ENCODE results near the gene SLC6A7. TPM values are rescaled to one million over a fixed set of nuclear protein-coding genes. Genes with fewer than 3 reads are reported as not detected.

The SLC6A7 gene
- polyA plus RNA-seq, 1 experiment = not detected

DNA sequence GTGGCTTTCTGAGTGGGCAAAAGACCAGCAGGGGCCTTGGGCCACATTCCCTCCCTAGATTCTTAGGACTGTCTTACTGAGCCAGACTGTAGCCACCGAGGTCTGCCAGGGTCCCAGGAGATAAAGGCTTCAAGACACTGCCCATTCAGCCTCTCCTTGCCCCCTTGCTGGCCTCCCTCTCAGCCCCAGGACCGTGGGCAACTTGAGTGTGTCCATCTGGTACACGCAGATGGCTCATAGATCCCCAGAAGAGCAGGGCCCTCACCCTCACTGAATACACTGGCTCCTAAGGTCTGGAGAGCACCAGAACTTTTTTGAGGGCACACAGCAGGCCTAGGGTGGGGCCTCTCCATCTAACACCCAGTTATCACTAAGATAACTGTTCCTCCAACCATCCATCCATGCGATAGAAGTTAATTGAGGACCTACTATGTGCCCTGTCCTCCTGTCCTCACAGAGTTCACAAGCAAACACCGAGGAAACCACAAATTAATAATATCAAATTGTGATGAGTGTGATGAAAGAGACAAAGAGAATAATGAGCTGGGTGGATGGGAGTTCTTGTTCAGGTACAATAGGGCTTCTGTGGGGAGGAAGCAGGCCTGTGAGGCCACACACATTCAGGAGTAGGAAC lies 29.3 kb upstream of the SLC6A7 start:
- no peaks in the 10 kb centered on the region for H3K9me3 ChIP-seq (ENCODE audit: control insufficient read depth, insufficient read depth, low read length)
- no peaks in the 10 kb centered on the region for H3K27me3 ChIP-seq (ENCODE audit: control insufficient read depth, insufficient read depth, low read length)
- no peak for DNase-seq (ENCODE audit: low read depth, low spot score)
- CTCF ChIA-PET = no interaction called here
- no peak overlapping the region for H3K4me3 ChIP-seq (ENCODE audit: low read depth, low read length)
- POLR2A ChIA-PET = no interaction called here
- TF ChIP-seq, protein P1, sequence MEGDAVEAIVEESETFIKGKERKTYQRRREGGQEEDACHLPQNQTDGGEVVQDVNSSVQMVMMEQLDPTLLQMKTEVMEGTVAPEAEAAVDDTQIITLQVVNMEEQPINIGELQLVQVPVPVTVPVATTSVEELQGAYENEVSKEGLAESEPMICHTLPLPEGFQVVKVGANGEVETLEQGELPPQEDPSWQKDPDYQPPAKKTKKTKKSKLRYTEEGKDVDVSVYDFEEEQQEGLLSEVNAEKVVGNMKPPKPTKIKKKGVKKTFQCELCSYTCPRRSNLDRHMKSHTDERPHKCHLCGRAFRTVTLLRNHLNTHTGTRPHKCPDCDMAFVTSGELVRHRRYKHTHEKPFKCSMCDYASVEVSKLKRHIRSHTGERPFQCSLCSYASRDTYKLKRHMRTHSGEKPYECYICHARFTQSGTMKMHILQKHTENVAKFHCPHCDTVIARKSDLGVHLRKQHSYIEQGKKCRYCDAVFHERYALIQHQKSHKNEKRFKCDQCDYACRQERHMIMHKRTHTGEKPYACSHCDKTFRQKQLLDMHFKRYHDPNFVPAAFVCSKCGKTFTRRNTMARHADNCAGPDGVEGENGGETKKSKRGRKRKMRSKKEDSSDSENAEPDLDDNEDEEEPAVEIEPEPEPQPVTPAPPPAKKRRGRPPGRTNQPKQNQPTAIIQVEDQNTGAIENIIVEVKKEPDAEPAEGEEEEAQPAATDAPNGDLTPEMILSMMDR (IDR thresholded peaks at IDR 0.05; ENCODE audit: low read depth, low read length) = no peak
- peak overlapping the region; percentile 77 for H3K27ac ChIP-seq (ENCODE audit: low read depth, low read length)

DNA sequence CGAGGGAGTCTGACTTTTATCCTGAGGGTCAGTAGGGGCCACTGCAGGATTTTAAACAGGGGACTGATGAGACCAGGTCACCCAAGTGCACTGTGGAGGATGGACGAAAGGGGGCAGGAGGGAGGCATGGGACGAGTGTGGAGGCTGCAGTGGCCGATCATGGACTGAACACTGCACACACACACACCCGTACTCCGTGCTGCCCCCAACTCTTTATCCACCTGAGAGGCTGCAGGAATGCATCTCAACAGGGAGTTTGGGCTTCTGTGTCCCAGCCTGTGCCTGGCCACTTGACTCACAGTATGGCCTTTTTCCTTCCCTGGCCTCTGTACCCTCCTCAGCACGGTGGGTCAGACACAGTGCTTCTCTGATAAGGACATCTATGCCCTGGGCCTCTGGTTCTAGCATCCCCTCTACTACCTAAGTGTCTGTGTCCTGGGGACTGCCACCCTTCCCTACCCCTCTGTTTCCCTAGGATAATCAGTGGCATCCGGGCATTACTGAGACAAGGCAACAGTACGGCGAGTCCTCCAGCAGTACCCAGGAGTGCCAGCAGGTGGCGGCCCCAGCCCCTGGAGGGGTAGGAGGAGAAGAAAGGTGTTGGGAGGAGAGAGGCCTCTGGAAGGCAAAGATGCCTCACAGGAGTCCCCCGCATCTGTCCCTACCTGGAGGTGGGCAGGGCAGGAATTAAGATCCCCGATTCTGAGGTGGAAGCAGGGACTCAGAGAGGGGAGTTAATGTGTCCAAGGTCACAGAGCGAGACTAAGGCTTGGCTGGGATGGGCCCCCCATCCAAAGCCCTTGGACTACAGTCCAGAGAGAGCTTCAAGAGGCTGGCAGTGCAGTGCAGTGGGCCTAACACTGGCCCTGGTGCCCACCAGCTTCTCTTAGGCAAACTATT lies 28.4 kb upstream of the SLC6A7 start:
- TF ChIP-seq, protein P1 (IDR thresholded peaks at IDR 0.05; ENCODE audit: low read depth, low read length) = peak; percentile 99
- no peak overlapping the region for H3K27ac ChIP-seq (ENCODE audit: low read depth, low read length)
- POLR2A ChIA-PET = no interaction called here

DNA sequence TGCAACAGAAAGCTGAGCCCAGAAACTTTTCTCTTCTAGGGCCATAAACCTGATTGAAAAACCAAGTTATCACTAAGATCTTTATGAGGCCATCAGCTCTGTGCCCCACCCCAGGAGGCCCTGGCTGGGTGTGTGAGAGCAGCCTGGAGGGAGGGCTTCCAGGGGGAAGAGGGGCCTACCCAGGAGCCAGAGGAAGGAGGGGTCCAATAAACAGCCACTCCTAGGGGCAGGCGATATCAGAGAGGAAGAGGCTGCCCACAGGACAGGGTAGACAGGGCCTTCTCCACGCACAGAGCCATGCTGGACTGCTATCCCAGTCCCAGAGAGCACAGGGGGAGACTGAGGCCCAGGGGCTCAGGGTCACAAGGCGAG lies 27.7 kb upstream of the SLC6A7 start:
- ChIA-PET POLR2A (no interaction called here), CTCF (interaction anchor here (0.8 to 2.5 kb wide), 13 partner anchors 9 to 215 kb away, joined by 3 to 17 read pairs (median 5); no protein-coding TSS in a partner anchor)
- no peak for DNase-seq (ENCODE audit: low read depth, low spot score)
- no peaks in the 10 kb centered on the region for H3K27me3 ChIP-seq (ENCODE audit: control insufficient read depth, insufficient read depth, low read length)
- no peak overlapping the region for H3K4me3 ChIP-seq (ENCODE audit: low read depth, low read length)
- no peak overlapping the region for H3K27ac ChIP-seq (ENCODE audit: low read depth, low read length)
- TF ChIP-seq, protein P1 (IDR thresholded peaks at IDR 0.05; ENCODE audit: low read depth, low read length) = no peak
- H3K9me3 ChIP-seq (ENCODE audit: control insufficient read depth, insufficient read depth, low read length) = no peaks in the 10 kb centered on the region

More for the DNA sequence above, 28.4 kb upstream of the SLC6A7 start:
- H3K27me3 ChIP-seq (ENCODE audit: control insufficient read depth, insufficient read depth, low read length) = no peaks in the 10 kb centered on the region
- no peak overlapping the region for H3K4me3 ChIP-seq (ENCODE audit: low read depth, low read length)
- H3K9me3 ChIP-seq (ENCODE audit: control insufficient read depth, insufficient read depth, low read length) = no peaks in the 10 kb centered on the region
- no peak for DNase-seq (ENCODE audit: low read depth, low spot score)
- CTCF ChIA-PET = interaction anchor here (0.8 to 2.5 kb wide), 13 partner anchors 10 to 216 kb away, joined by 3 to 17 read pairs (median 5); no protein-coding TSS in a partner anchor

DNA sequence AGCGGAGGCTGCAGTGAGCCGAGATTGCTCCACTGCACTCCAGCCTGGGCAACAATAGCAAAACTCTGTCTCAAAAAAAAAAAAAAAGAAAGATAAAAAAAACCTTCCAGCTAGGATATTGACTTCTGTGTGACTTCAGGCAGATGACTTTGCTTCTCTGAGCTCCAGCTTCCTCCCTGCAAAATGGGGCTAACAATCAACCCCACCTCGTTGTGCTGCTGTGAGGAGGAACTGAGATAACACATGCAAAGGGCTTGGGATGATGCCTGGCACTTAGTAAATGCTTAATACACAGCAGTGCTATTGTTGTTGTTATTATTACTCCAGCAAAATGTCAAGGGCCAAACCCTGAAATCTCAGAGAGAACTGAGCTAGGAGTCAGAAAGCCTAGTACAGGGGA lies 26.8 kb upstream of the SLC6A7 start:
- DNase-seq (ENCODE audit: low read depth, low spot score) = no peak
- Histone ChIP-seq H3K9me3 (ENCODE audit: control insufficient read depth, insufficient read depth, low read length) (no peaks in the 10 kb centered on the region), H3K4me3 (ENCODE audit: low read depth, low read length) (no peak overlapping the region), H3K27ac (ENCODE audit: low read depth, low read length) (no peak overlapping the region), H3K27me3 (ENCODE audit: control insufficient read depth, insufficient read depth, low read length) (no peaks in the 10 kb centered on the region)
- ChIA-PET POLR2A (no interaction called here), CTCF (interaction anchor here (1.0 to 2.5 kb wide), 7 partner anchors 8 to 187 kb away, joined by 3 to 17 read pairs (median 6); no protein-coding TSS in a partner anchor)
- TF ChIP-seq, protein P1 (IDR thresholded peaks at IDR 0.05; ENCODE audit: low read depth, low read length) = no peak

Measured in AG04450 (cell line).